Peyer's patch (tissue), 4 donors: ENCODE data around the gene PATZ1.

Experiments
- POLR2A ChIP-seq, 2 donors: fragments of 450-650 bp; IDR thresholded peaks; one replicate each; pipeline ENCODE4 v1.5.1; 2017; ENCODE audit warnings: antibody characterized with exemption in 2 of 2, mild to moderate bottlenecking in 2 of 2, moderate library complexity in 2 of 2
- TF ChIP-seq, protein P1 (sequence below), 6 experiments: fragments of 450-650 bp in 4 of 6; fragments of 200-600 bp in 2 of 6; sonication (generic) in 1 of 6; IDR thresholded peaks; one replicate each; pipeline ENCODE4 v1.5.1; 2017 to 2019; ENCODE audit warnings: antibody characterized with exemption in 6 of 6, mild to moderate bottlenecking in 3 of 6, moderate library complexity in 1 of 6

DNA sequence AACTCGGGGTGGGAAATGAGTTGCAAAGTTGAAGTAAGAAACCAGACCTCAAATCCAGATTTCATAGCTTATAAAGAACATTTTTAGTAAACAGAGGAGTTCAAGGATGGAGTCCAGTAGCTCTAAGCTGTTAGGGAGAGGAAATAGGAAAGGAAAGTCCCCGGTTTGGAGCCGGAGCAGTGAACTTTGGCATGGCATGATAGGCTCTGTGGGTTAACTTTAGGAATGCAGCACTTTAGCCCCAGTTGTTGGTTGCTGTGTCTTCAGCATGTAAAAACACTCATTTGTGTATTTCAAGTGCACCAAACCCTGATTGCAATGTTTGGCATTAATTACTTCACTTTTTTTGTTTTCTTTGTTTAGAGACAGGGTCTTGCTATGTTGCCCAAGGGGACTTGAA, 45.2 kb downstream of the PATZ1 start:
- TF ChIP-seq, protein P1, sequence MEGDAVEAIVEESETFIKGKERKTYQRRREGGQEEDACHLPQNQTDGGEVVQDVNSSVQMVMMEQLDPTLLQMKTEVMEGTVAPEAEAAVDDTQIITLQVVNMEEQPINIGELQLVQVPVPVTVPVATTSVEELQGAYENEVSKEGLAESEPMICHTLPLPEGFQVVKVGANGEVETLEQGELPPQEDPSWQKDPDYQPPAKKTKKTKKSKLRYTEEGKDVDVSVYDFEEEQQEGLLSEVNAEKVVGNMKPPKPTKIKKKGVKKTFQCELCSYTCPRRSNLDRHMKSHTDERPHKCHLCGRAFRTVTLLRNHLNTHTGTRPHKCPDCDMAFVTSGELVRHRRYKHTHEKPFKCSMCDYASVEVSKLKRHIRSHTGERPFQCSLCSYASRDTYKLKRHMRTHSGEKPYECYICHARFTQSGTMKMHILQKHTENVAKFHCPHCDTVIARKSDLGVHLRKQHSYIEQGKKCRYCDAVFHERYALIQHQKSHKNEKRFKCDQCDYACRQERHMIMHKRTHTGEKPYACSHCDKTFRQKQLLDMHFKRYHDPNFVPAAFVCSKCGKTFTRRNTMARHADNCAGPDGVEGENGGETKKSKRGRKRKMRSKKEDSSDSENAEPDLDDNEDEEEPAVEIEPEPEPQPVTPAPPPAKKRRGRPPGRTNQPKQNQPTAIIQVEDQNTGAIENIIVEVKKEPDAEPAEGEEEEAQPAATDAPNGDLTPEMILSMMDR (IDR thresholded peaks at IDR 0.05), result no peak
- TF ChIP-seq POLR2A (IDR thresholded peaks at IDR 0.05), result no peak
